A673 (cell line): Measurements from ENCODE around the gene SSC4D. TPM values are rescaled to one million over a fixed set of nuclear protein-coding genes. Genes with fewer than 3 reads are reported as not detected.
A peak's percentile ranks its signal among the peaks of the same experiment; 100 is the strongest.

Source experiments
- BruUV-seq: library from RNA; stranded (reverse); fragments of 400-500 nt; replicated peaks from 2 replicates; lab custom pipeline; 2021; lab: Mats Ljungman, UMichigan
- CTCF ChIA-PET: fragments of 300-600 bp; sonication (Branson Sonifier 250); formaldehyde crosslinking; loops from one replicate; lab custom pipeline; 2022; ENCODE audit warnings: antibody characterized with exemption; lab: Charles Lee
- POLR2A ChIA-PET: fragments of 300-600 bp; sonication (Branson Sonifier 250); formaldehyde crosslinking; loops from one replicate; lab custom pipeline; 2022; ENCODE audit warnings: antibody characterized with exemption; ENCODE audit not compliant: low non-redundant PET; lab: Charles Lee
- DNase-seq: peaks from one replicate; pipeline ENCODE4 v3.0.0-alpha.2; 2015; ENCODE audit warnings: low spot score
- H3K27ac ChIP-seq: fragments of 200-600 bp; sonication (generic); 2 replicates; pipeline ENCODE4 v1.5.1; 2016; ENCODE audit warnings: mixed run types, low read depth, mild to moderate bottlenecking, mixed read lengths, antibody characterized with exemption, low read length; ENCODE audit not compliant: poor library complexity, severe bottlenecking
- H3K27me3 ChIP-seq: fragments of 200-600 bp; sonication (generic); replicated peaks from 2 replicates; pipeline ENCODE4 v1.6.1; 2017; ENCODE audit warnings: mixed run types, low read depth, mild to moderate bottlenecking, mixed read lengths, antibody characterized with exemption, low read length; ENCODE audit not compliant: insufficient read depth, poor library complexity
- H3K36me3 ChIP-seq: fragments of 200-600 bp; sonication (generic); 2 replicates; pipeline ENCODE4 v1.6.1; 2016; ENCODE audit warnings: mixed run types, mild to moderate bottlenecking, mixed read lengths, antibody characterized with exemption, low read length; ENCODE audit not compliant: insufficient read depth, poor library complexity, severe bottlenecking
- H3K4me1 ChIP-seq: fragments of 200-600 bp; sonication (generic); 2 replicates; pipeline ENCODE4 v1.6.1; 2017; ENCODE audit warnings: mixed run types, mild to moderate bottlenecking, mixed read lengths, antibody characterized with exemption, low read length; ENCODE audit not compliant: insufficient read depth, poor library complexity, severe bottlenecking
- H3K4me3 ChIP-seq: fragments of 200-600 bp; sonication (generic); 2 replicates; pipeline ENCODE4 v1.5.1; 2016; ENCODE audit warnings: low read depth, mixed run types, mild to moderate bottlenecking, mixed read lengths, low read length; ENCODE audit not compliant: poor library complexity, severe bottlenecking
- H3K9me3 ChIP-seq: fragments of 200-600 bp; sonication (generic); 2 replicates; pipeline ENCODE4 v1.6.1; 2016; ENCODE audit warnings: mixed run types, low read depth, mild to moderate bottlenecking, mixed read lengths, antibody characterized with exemption, low read length; ENCODE audit not compliant: poor library complexity, severe bottlenecking
- EZH2 ChIP-seq: fragments of 200-600 bp; sonication (generic); IDR thresholded peaks from 2 replicates; pipeline ENCODE4 v1.6.1; 2017; ENCODE audit warnings: borderline replicate concordance, low read depth, mild to moderate bottlenecking, mixed read lengths, antibody characterized with exemption, low read length; ENCODE audit not compliant: poor library complexity, severe bottlenecking
- intact Hi-C: fragments of 100-400 bp; cut with micrococcal nuclease; formaldehyde crosslinking; loops from one replicate; pipeline ENCODE4 v1.10.0; 2022; ENCODE audit not compliant: unreplicated experiment
- total RNA-seq: library from RNA; stranded (reverse); gene quantifications from 2 replicates; pipeline ENCODE4 v1.2.3, GENCODE V29; 2021
- TF ChIP-seq, protein P1 (sequence below): fragments of 300-800, 200-600 bp; sonication (generic); conservative IDR thresholded peaks from 2 replicates; pipeline ENCODE4 v1.5.1; 2017; ENCODE audit warnings: low read depth, mild to moderate bottlenecking, antibody characterized with exemption, low read length, moderate library complexity, mixed read lengths

SSC4D gene
- total RNA-seq, 1 experiment from 2014 or later = 1.2 TPM

GRCh38 chr7:76359111-76359977 is 50.2 kb downstream of the SSC4D start:
- TF ChIP-seq, protein P1, sequence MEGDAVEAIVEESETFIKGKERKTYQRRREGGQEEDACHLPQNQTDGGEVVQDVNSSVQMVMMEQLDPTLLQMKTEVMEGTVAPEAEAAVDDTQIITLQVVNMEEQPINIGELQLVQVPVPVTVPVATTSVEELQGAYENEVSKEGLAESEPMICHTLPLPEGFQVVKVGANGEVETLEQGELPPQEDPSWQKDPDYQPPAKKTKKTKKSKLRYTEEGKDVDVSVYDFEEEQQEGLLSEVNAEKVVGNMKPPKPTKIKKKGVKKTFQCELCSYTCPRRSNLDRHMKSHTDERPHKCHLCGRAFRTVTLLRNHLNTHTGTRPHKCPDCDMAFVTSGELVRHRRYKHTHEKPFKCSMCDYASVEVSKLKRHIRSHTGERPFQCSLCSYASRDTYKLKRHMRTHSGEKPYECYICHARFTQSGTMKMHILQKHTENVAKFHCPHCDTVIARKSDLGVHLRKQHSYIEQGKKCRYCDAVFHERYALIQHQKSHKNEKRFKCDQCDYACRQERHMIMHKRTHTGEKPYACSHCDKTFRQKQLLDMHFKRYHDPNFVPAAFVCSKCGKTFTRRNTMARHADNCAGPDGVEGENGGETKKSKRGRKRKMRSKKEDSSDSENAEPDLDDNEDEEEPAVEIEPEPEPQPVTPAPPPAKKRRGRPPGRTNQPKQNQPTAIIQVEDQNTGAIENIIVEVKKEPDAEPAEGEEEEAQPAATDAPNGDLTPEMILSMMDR = peak; percentile 83
- no peak for TF ChIP-seq EZH2
- Histone ChIP-seq H3K4me3 (peak overlapping the region; percentile 100), H3K4me1 (peaks cover 24% of the 10 kb centered on the region), H3K9me3 (no peaks in the 10 kb centered on the region), H3K27me3 (no peaks in the 10 kb centered on the region), H3K27ac (peak overlapping the region; percentile 98), H3K36me3 (peaks cover 30% of the 10 kb centered on the region)
- TSS peak; percentile 99 for BruUV-seq
- ChIA-PET CTCF (interaction anchor here (0.6 kb wide), 1 partner anchor 195 kb away, joined by 3 read pairs; no protein-coding TSS in a partner anchor), POLR2A (no interaction called here)
- peak; percentile 99 for DNase-seq
- intact Hi-C loops = no loop called here

DNA sequence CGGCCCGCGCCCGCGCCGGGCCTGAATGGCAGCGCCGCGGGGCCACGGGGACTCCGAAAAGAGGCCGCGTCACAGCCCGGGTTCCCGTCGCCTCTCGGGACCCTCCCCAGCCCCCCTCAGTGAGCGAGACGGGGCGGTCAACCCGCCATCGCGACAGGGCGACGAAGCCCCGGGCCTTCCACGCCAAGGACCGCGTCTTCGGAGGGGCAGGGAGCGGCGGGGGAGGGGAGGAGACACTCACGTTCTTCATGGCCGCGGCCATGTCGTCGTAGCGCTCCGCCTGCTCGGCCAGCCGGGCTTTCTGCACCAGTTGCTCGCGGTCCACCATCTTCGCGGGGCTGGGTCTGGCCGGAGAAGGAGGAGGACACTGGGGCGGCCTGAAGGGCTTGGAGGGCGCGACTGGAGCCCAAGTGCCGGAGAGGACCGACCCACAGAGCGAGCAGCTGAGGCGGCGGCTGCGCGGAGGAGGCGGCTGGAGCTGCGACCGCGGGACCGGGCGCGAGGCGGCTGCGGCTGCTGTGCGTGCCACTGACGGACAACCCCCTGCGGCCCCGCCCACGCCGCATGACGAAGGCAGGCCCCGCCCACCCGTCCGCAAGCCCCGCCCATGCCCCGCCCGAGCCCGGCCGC is 50.9 kb downstream of the SSC4D start, which contains the start of gene YWHAG:
Gene YWHAG, minus strand, starts transcription at position 511 of the 630 bp plus-strand sequence. Its CDS starts 183 bp downstream, at position 328.
- TF ChIP-seq EZH2 = no peak
- TF ChIP-seq, protein P1 = no peak
- Histone ChIP-seq H3K4me3 (peak within 1 kb of the TSS; percentile 100), H3K27ac (peak within 1 kb of the TSS; percentile 98), H3K9me3 (no peaks in the 10 kb centered on the region), H3K36me3 (peaks cover 36% of the 10 kb centered on the region), H3K4me1 (peaks cover 21% of the 10 kb centered on the region), H3K27me3 (no peaks in the 10 kb centered on the region)
- BruUV-seq = no TSS peak
- peak; percentile 87 for DNase-seq
- intact Hi-C loops = no loop called here
- ChIA-PET POLR2A (interaction anchor here (0.6 kb wide), 1 partner anchor 38 kb away, joined by 26 read pairs; no protein-coding TSS in a partner anchor), CTCF (no interaction called here)

GRCh38 chr7:76358011-76358480 is 51.5 kb downstream of the SSC4D start:
- Histone ChIP-seq H3K36me3 (peaks cover 38% of the 10 kb centered on the region), H3K4me3 (peak overlapping the region; percentile 100), H3K4me1 (peaks cover 21% of the 10 kb centered on the region), H3K27ac (peak overlapping the region; percentile 98), H3K27me3 (no peaks in the 10 kb centered on the region), H3K9me3 (no peaks in the 10 kb centered on the region)
- ChIA-PET POLR2A (interaction anchor here (0.6 kb wide), 1 partner anchor 39 kb away, joined by 26 read pairs; no protein-coding TSS in a partner anchor), CTCF (no interaction called here)
- peak; percentile 57 for DNase-seq
- intact Hi-C loops = no loop called here
- TF ChIP-seq, protein P1 = no peak
- no peak for TF ChIP-seq EZH2
- BruUV-seq = no TSS peak
